Activated gamma-delta T cell (primary cell): ENCODE data around the gene CCDC57.

Experiments
- DNase-seq: peaks from one replicate; lab custom pipeline; 2025; lab: John Stamatoyannopoulos, UW

The CCDC57 gene

DNA sequence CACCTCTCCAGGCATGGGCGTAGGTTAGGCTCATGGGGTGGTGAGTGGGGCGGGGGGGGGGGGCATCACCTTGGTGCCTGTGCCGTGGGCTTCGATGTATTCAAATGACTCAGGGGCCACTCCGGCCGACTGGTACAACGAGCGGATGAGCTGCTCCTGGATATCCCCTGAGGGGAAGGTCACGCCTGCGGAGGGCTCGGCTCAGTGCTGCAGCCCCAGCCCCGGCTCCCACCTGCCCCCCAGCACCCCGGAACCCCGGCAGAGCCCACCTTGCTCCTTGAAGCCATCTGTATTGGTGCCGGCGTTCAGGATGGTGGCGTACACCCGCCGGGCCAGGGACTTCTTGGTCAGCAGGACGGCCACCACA is 120.0 kb downstream of the CCDC57 start:
- no peak for DNase-seq

GRCh38 chr17:82092094-82092586 is 120.5 kb downstream of the CCDC57 start:
- no peak for DNase-seq

DNA sequence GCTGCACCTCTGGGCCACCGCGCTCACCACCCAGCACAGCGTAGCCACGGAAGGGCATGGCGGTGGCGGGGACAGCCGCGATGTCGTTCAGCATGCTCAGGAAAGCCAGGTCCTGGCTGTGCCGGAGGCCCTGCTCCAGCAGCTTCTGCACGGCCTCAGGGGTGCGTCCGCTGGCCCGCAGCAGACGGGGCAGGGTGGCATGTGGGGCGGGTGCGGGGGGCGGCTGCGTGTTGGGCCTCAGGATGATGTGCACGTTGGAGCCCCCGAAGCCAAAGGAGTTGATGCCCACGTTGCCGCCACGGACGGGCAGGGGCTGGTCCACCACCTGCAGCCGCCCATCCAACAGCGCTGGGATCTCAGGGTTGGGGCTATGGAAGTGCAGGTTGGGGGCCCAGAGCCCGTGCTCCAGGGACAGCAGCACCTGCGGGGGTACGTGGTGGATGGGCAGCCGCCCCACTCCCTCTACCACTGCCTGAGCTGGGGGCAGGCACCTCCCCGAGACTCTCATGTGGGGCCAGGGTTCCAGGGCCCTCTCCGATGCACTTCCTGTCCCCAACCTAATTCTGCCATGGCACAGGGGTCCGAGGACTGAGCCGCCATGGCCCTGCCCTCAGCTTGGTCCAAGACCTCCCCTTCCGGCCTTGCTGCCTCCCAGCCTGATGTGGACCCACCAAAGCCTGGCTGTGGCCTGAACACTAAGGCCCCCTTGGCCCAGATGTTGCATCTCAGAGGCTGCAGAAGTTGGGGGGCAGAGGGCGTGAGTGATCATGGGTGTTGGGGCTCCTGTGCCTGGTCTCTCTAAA is 121.2 kb downstream of the CCDC57 start:
- no peak for DNase-seq

- DNase-seq: no peak
Observed at GRCh38 chr17:82090549-82091263, 121.9 kb downstream of the CCDC57 start.

GRCh38 chr17:82089723-82090548 is 122.7 kb downstream of the CCDC57 start:
- no peak for DNase-seq

DNA sequence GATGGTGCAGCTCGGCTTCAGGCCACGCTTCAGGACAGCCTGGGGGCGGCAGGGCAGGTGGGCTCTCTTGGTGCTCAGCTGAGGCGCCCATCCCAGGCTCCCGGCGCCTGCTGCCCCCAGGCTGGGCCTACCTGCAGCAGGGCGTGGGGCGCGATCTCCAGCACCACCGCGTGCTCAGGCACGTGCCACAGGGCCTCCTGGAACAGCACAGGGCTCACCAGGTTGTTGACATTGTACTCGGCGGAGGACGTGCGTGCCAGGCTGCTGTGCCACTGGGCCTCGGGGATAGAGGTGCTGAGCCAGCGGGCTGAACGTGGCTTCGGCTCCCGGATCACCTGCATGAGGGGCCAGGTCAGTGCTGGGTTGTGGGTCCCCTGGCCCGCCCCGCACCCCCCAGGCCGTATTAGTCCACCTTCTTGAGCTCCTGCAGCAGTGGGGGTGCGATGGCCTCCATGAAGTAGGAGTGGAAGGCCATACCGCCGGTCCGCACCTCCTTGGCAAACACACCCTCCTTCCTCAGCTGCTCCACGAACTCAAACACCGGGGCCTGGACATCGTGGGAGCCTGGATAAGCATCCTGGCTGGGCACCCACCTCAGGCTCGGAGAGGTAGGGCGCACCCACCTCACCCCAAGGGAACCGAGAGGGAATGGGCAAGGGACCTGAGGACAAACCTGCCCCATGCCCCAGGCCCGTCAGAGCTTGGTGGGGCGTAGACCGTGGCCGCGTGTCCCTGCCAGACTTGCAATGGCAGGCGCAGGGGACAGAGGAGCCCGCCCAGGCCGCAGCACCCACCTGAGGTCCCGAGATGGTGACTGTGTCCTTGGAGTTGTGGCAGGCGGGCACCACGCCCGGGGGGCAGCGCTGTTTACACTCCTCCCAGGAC is 123.6 kb downstream of the CCDC57 start:
- DNase-seq: no peak

DNA sequence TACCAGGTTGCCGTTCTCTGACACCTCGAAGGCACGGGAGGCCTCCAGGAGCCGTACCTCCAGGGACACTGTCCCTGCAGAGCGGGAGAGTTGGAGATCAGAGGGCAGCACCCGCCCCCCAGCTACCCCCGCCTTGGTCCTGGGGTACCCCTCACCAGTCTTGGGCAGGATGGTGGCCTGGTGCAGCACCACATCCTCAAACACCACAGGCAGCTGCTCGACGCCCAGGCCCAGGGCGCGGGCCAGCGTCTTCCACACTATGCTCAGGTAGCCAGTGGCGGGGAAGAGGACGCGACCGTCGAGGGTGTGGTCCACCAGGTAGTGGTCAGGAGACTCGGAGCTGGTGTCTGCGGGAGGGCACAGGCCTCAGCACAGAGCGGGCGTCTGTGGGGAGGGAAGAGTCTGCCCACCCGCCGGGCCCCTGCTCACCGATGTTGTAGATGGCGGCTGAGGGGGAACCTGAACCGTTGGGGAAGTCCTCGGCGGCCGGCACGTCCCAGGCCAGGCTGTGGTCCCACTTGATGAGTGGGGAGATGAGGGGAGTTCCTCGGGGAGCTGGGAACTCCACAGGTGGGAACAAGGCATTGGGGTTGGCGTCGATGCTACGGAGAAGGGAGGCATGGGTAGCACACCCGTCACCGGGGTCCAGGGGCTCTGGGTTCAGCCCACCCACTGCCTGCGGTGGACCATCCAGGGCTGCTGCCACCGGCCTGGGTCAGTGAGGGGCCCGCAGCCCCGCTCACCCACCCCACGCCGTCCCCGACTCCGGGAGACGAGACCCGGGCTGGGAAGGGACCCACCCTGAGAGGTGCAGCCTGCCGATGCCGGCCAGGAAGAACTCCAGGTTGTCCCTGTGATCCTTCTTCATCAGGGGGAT is 124.4 kb downstream of the CCDC57 start:
- no peak for DNase-seq

- no peak for DNase-seq
Observed at GRCh38 chr17:82086941-82087906, 125.4 kb downstream of the CCDC57 start.

DNA sequence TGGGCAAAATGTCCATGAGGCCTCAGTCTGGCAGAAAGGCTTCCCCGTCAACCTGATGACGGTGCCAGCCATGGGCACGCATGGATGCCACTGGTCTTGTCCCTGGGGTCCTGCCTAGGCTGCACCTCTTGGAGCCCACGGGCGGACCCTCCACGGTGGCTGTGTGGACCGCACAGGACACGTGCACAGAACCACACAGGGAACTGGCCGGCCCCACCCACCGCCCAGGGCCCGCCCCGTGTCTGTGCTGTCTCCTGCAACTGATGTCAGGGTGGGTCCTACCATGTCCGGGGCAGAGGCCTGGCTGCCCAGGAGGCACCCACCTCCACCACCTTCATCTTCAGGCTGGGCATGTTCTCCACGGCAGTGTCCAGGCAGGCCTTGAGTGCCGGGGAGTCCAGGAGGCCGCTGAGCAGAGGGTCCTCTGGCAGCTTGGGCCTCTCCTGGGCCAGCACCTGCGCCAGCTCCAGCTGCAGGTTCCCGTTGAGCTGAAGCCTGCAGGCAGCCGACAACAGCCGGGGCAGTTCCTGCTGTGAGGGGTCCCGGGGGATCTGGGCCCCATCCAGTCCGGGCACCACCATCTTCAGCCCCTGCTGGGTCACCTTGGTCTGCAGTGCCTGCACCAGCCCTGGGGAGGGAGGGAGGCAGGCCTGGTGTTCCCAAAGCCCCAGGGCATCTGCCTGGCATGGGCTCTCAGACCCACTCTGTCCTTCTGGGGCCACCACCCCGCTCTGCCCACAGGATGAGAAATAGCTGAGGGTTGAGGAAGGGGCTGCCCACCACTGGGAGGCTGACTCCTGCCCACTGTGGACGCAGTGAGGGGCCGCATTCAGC is 126.5 kb downstream of the CCDC57 start:
- DNase-seq: no peak

DNA sequence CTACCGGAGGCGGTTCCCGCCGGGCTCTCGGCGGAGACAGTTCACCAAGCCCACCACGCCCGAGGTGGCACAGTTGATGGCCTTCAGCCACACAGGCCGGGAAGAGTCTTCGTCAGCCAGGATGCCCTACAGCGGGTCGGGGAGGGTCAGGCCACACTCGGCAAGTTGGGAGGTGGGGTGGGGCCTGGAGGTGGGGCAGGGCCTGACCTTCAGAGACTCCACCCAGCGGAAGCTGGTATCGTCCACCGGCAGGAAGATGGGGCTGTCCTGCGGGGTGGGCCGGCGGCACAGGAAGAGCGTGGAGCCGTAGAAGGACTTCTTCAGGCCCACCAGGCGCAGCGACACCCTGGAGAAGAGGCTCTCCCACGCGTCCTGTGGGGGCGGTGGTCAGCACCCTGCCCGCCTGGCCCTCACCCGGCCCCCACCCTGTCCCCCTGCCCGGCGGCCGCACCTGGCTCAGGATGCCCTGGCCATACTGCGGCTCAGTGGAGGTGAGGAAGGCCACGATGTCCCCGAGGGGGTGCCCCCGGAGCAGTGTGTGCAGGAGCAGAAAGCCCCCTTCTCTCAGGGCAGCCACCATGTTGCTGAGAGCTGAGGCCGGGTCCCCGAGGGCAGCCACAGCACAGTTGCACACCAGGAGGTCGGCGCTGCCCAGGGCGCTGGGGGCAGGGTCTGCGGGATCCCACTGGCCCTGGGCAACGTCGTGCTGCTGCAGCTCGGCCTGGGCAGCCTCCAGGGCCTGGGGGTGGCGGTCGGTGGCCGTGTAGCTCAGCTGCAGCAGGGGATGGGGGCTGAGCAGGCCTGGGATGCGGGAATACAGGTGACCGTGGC is 127.4 kb downstream of the CCDC57 start:
- no peak for DNase-seq

GRCh38 chr17:82084373-82085030 is 128.1 kb downstream of the CCDC57 start:
- DNase-seq: no peak

DNA sequence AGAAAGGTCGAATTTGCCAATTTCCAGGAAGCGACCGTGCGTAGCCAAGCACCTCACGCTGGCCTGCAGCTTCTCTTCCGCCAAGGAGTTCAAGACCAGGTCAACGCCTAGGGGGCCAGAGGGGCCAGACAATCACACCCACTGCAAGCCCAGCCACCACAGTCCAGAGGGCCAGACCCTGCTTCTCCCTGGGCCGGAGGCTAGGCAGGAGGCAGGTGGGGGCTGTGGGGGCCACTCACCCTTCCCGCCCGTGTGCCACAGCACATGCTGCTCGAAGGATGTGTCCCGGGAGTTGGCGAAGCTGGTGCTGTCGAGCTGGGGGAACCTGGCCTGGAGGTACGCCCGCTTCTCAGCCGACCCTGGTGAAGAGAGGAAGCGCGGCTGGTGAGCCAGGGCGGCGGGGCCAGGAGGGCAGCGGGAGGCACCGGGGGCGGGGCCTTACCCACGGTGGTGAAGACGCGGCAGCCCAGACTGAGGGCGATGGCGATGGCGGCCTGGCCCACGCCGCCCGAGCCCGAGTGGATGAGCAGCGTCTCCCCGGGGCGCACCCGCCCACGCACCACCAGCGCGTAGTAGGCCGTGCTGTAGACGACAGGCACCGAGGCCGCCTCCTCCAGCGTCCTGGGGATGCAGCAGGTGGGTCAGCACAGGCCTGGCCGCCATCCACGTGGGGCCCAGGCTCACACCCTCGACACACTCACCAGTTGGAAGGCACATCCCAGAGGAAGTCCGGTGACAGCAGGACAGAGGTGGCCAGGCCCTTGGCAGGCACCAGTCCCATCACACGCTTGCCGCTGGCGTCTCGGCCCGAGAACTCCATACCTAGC is 128.9 kb downstream of the CCDC57 start:
- no peak for DNase-seq

DNA sequence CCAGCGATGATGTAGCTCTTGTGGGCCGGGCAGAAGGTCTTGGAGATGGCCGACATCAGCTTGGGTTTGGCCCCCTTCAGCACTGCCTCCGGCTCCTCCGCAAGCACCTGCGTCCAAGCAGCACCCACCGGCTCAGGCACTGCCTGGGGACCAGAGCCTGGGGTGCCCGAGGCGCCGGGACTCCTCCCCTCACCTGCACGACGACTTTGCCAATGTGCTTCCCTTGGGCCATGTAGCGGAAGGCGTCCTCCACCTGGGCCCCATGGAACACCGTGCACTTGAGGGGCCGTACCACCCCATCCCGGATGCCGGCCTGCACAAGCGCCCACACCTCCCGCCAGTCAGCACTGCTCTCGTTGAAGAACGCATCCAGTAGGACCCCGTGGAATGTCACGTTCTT is 129.6 kb downstream of the CCDC57 start:
- no peak for DNase-seq

DNA sequence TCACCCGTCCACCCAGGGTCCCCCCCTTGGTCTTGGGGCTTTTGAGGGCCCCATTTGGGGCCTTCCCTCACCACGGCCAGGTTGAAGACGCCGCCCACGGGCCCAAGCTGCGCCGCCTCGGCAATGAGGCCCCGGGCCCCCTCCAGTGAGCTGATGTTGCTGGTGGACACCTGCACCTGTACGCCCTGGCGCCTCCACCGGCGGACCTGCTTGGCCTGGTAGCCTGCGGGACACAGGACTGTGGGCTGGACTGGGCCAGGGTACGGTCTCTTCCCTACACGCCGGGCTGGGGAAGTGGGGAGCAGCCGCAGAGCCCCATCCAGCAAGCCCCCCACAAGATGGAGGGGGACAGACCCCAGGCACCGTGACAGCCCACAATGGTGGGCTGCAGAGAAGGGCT is 130.2 kb downstream of the CCDC57 start:
- DNase-seq: no peak

DNA sequence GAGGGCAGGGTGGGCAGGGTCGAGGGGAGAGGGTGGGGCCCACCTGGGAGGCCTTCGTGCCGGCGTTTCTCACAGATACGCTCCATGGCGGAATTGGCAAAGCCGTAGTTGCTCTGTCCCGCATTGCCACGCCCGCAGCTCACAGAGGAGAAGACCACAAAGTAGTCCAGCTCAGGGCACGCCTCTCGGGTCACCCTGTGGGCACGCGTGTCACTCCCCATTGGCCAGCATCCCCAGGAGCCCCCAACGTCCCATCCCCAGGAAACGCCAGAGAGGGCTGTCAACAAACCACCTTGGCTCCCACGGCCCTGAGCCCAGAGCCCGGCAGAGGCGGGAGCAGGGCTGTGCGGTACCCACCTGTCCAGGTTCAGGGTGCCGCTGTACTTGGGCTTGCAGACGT is 130.7 kb downstream of the CCDC57 start:
- DNase-seq: no peak

GRCh38 chr17:82081546-82081945 is 131.1 kb downstream of the CCDC57 start:
- no peak for DNase-seq
